Astrocyte of the hippocampus (primary cell): ENCODE results near the gene PCP4.
A peak's percentile ranks its signal among the peaks of the same experiment; 100 is the strongest.

Experiments used
- DNase-seq: peaks from one replicate; pipeline ENCODE4 v3.0.0; 2011; ENCODE audit warnings: low read depth, low spot score

The PCP4 gene

DNA sequence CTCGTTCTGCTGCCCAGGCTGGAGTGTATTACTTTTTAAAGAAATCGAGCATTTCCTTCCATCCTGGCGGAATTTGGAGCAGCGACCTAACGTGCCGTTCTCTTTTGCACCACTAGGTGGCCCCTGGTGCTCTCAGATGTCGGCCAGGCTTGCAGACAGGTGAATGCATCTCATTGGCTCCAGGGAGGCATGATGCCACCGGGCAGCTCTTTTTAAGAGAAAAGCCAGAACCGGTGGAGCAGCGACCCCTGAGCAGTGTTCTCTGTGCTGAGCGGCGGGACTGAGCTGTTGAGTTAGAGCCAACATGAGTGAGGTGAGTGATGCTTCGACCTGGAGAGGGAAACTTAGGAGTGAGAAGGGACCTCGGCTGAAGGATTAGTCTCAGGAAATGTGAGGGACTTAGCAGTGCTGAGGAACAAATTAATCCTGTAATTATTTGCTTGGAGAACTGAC lies at the start of gene PCP4:
Gene PCP4, plus strand, starts transcription at position 241 of the 453 bp plus-strand sequence. Its CDS starts 64 bp downstream, at position 305.
- DNase-seq: peak; percentile 75

DNA sequence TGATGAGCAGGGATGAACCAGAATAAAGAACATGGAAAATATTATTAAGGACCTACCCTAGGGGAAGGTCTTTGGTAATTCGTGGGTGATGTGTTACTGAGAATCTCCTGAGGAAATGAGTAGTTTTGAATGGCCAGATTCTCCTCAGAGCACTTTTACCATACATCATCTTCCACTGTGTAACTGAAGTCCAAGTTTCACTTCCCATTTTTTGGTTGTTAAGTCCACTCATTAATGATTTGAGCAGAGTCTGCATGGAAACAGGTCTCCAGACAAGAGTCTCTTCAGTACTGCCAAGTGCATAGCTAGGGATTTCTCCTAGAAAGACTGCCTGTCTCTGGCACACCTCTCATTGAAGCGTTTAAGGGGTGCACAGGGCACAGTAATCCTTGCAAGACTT lies 48.7 kb upstream of the PCP4 start:
- no peak for DNase-seq

DNA sequence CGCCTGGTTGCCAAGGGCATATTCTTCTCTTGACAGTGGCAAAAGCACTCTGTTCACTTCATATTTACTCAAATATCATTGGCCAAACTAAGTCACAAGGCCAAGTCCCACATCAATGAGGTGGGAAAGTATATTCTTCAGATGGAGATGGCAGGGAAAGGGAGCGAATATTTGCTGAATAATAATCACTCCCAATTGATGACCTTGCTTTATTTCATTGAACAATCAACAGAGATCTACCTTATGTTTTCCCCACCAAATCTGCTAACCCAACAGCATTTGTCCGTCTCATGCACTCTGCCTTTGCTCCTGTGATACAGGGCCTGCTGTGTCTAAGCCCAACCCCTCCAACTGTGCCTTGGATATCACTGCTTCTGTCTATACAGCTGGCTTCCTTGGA lies 45.2 kb upstream of the PCP4 start:
- no peak for DNase-seq

DNA sequence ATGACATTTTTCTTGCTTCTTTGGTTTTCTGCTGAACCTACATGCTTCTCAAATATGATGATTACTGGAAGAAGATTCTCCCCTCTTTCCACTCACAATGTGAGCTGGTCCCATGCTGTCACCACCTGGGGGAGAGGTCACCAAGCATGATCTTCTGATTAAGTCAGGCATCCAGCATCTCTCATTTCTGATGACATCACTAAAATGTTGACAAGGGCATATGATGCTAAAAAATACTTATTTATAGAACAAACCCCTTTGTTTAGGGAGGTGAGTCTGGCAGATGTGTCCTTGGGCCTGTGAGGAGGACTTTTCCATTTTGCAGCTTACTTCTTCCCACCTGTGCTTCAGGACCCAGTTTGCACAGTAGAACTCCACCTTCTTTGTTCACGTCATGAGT lies 42.0 kb upstream of the PCP4 start:
- no peak for DNase-seq

GRCh38 chr21:39834543-39834942 lies 32.7 kb upstream of the PCP4 start:
- no peak for DNase-seq

- no peak for DNase-seq
Measured at GRCh38 chr21:39837861-39838359, 29.3 kb upstream of the PCP4 start.

DNA sequence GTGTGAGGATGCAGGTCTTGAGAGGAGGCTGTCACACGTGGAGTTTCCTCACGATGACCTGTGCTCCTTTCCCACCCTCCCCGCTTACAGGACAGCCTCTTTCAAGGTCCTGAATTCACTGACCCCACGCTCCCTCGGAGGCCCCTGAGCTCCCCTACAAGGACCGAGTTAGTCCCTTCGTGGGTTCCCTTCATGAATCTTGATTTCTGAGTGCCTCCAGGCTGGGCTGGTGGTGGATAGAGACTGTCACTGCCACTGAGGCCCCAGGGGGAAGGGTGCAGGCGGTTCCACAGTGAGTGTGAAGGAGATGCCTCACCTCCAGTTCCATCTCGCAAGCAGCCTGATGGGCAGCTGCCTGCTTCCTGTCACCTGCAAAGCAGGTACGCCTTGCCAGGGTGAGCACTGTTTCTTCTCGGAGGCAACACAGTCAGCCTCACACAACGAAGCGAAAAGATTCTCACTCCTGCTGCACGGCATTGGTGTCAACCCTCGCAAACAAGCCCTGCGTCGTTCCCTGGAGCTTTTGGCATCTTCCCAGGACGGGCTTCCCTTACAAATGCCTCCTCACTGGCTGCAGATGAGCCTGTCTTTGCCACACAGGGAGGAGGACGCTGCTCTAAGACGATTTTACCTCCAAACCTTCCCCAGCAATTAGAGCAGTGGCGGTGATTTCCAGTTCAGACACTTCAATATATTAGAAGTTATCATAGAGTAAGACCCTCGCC lies 26.7 kb upstream of the PCP4 start:
- DNase-seq: no peak

- no peak for DNase-seq
Measured at GRCh38 chr21:39842741-39843459, 24.3 kb upstream of the PCP4 start.

DNA sequence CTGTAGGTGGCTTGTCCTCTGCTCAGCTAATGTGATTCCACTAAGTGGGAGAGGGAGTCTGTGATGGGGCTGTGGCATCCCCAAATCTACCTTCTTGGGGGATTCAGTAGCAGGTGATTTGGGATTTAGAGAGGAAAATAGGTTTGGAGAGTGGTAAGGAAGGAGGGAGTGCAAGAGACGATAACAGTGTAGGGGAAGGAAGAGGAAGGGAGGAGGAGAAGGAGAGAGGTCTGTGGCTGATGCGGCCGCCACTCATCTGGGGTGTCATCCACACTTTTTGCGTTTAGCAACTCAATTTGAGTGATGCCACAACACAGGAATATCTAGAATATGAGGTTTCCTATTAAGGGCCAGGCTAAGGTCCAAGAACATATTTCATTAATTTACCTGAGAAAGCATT lies 23.8 kb upstream of the PCP4 start:
- no peak for DNase-seq

- no peak for DNase-seq
Measured at GRCh38 chr21:39843916-39844315, 23.3 kb upstream of the PCP4 start.

DNA sequence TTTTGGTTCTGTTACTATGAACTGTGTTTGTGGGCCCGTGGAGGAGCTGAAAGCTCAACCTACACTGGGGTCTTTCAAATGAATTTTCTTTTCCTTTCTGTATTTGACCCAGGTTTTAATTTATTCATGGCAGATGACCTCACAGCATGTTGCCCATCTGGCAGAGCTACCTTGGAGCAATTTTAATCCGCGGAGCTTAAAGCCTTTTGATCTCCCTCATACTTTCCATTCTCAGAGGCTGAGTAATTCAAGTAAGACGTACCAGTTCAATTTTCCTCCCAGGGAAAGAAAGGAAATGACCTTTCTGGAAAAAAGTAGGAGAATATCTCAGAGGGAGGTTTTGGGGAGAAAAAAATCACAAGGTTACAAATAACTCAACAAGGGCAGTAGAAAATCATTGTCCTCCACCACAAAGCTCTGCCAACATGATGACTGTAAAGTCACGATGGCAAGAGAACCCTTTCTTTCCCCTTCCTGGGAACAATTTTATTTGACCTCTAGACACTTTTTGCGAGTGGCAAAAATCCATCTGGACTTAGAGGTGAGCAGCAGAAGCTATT lies 21.6 kb upstream of the PCP4 start:
- DNase-seq: peak; percentile 91

GRCh38 chr21:39847877-39848276 lies 19.4 kb upstream of the PCP4 start:
- no peak for DNase-seq

- DNase-seq: peak; percentile 50
Measured at GRCh38 chr21:39849014-39849655, 18.1 kb upstream of the PCP4 start.

- DNase-seq: no peak
Measured at GRCh38 chr21:39850333-39850732, 16.9 kb upstream of the PCP4 start.

DNA sequence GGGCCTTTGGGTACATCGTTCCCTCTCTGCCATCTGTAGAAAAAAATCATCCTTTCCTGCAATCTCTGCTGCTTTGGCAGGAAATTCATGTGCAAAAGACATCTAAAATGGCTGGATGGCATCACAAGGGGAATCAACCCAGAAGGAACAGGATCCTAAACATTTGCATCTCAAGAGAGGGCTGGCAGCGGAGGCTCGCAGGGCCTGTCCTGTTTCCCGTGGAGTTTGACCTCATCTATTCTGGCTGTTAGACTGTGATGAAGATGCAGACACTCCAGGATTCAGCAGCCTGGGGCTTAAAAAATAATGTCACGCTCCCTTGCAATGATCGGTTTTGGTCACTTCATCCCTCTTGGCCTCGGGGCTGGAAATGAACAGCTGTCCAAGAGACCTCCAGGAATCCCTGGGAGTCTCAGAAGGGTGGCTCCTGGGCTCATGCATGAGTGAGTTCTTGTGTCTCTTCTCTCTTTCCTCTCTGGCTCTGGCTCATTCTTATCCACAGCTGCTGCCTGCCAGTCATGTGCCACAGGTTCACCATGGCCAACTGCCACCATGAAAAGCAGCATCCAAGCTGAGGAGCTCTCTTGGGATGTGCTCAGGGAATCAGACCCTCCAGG lies 16.1 kb upstream of the PCP4 start:
- DNase-seq: no peak

DNA sequence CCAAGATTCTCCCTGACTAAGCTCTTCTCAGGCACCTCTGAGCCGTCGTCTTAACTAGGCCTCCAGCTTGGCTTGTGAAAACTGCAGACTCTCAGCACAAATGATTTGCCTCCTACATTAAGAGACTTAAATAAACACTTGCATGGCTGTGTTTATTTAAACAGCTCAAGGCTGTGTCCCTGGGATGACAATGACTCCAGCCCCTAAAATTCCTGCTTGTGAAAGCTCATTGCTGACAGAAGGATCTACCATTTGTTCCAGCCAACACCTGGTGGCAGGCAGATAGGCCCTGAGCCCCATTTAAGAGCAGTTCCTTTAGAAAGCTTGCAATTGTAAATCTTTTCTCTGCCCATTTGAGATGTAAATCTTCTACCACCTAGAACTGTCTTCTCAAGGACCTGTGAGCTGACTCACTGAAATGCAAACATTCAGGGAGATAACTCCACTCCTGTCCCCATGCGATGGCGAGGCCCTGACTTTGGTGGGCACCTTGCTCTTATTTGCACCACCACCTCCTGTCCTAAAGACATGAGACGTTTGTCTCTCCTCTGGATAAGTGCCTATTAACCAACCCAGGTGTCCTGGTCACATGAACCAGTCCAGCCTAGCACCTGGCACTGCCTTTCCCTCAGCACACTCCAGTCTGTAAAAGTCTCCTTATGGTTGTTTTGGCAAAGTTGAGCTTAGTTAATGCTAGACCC lies 15.1 kb upstream of the PCP4 start:
- no peak for DNase-seq

DNA sequence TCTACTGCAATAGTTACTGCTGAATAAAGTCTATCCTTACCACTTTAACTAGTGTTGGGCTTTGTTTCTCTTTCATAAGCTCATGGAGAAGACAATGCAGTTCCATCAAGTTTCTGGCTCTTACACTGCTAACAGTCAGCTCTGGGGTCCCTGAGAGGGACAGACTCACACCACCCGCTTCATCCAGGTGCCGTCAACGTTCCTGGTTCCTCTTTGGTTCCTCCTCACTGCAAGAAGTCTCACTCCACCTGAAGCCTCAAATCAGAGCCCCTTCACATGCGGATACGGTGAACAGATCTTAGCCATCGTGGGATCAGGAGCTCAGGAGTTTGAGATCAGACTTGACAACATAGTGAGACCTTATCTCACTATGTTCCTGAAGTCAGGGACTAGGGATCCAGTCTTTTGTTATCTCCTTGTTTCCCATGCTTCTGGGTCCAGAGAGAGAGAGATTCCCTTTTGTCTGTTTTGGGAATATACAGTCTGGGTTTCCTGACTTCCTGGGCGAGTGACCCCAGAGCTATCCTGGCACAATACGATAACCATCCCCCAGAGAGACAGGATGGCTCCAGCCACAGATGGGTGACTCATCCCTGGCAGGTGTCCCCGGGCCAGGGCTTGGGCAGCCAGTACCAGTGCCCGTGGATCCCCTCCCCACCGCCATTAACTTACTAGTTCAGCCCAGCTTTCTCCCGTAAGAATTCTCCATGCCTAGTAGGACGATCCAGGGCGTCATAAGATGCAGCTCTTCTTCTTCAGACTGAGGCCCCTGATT lies 14.3 kb upstream of the PCP4 start:
- no peak for DNase-seq

GRCh38 chr21:39854572-39854971 lies 12.7 kb upstream of the PCP4 start:
- no peak for DNase-seq

DNA sequence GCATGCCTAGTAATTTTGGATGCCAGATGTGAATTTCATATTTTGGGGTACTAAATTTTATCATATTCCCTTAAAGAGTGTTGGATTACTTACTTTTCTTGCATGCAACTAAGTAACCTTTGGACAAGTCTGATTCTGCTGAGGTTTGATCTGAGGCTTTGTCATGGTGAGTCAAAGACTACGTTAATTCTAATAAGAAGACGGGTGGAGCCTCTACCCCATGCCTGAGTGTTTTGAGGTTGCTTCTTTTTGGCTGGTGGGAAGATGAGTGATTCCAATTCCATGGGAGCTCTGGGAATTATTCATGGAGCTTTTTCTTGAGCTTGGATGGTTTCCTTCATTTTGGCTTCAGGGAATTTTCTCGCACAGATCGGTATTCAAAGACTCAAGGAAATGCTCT lies 11.6 kb upstream of the PCP4 start:
- no peak for DNase-seq

- DNase-seq: no peak
Measured at GRCh38 chr21:39860600-39860999, 6.6 kb upstream of the PCP4 start.
